Esophagus muscularis mucosa (tissue), 3 donors: Measurements from ENCODE around the gene PNMT.
A peak's percentile ranks its signal among the peaks of the same experiment; 100 is the strongest.

ENCODE experiments used
- POLR2A ChIP-seq: fragments of 450-650 bp; IDR thresholded peaks from one replicate; pipeline ENCODE4 v1.6.1; 2017; ENCODE audit warnings: antibody characterized with exemption, moderate library complexity, mild to moderate bottlenecking, low read depth
- POLR2AphosphoS5 ChIP-seq, 2 donors: sonication (generic); formaldehyde crosslinking; IDR thresholded peaks; one replicate each; pipeline ENCODE4 v1.6.1; 2017; ENCODE audit warnings: antibody characterized with exemption in 2 of 2
- TF ChIP-seq, protein P1 (sequence below), 3 experiments: fragments of 200-600 bp in 2 of 3; fragments of 450-650 bp in 1 of 3; sonication (generic) in 2 of 3; IDR thresholded peaks; one replicate each; pipeline ENCODE4 v1.5.1; 2017 to 2019; ENCODE audit warnings: antibody characterized with exemption in 3 of 3, mild to moderate bottlenecking in 2 of 3, moderate library complexity in 1 of 3

DNA sequence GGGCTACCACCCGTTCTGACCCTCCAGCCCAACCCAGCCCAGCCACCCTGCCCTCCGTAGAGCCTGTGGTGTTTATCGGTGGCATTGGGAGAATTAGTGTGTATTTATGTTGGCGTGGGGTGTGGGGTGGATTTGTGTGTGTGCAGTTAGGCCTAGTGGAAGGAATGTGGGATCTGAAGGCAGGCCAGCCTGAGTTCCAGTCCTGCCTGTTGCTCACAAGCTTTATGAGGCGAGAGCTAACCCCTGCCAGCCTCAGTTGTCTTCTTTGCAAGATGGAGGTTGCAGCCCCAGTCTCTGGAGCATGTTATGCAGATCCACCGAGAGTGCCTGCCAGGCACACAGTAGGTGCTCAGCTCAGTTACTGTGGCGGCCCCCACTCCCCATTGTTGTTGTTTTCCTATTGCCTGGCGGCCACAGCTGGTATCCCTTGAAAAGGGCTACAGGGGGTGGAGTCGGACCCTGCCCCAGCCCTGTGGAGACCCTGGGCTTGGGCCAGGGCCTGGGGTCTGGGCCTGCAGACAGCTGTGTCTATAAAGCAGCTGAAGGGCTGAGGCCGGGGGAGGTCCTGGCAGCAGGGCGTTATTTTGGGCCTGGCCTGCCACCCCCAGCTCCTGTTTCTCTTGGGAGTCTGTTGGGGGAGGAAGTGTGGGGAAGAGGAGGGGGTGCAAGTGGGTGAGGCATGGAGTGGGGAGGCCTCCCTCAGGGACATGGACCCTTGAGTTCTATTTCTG lies 36.7 kb downstream of the PNMT start:
- TF ChIP-seq POLR2AphosphoS5 (IDR thresholded peaks at IDR 0.05), result no peak
- TF ChIP-seq, protein P1, sequence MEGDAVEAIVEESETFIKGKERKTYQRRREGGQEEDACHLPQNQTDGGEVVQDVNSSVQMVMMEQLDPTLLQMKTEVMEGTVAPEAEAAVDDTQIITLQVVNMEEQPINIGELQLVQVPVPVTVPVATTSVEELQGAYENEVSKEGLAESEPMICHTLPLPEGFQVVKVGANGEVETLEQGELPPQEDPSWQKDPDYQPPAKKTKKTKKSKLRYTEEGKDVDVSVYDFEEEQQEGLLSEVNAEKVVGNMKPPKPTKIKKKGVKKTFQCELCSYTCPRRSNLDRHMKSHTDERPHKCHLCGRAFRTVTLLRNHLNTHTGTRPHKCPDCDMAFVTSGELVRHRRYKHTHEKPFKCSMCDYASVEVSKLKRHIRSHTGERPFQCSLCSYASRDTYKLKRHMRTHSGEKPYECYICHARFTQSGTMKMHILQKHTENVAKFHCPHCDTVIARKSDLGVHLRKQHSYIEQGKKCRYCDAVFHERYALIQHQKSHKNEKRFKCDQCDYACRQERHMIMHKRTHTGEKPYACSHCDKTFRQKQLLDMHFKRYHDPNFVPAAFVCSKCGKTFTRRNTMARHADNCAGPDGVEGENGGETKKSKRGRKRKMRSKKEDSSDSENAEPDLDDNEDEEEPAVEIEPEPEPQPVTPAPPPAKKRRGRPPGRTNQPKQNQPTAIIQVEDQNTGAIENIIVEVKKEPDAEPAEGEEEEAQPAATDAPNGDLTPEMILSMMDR (IDR thresholded peaks at IDR 0.05), result peak; percentile 17 to 41 (median 25)
- TF ChIP-seq POLR2A, result no peak
